Tongue (tissue), 2 donors: ENCODE data around the gene CADPS. TPM values are rescaled to one million over a fixed set of nuclear protein-coding genes. Genes with fewer than 3 reads are reported as not detected.

ENCODE experiments used
- DNase-seq: peaks from one replicate; pipeline ENCODE4 v3.0.0-alpha.2; 2015
- total RNA-seq: library from RNA; depleted of rRNA; stranded (reverse); fragments of >200 nt; gene quantifications from one replicate; pipeline ENCODE4 v1.2.3, GENCODE V29; 2014

The CADPS gene
- total RNA-seq, 1 donor from 2014 or later = 13.3 TPM

GRCh38 chr3:62873761-62874710 lies 1.2 kb downstream of the CADPS start:
- DNase-seq = peak; percentile 47

DNA sequence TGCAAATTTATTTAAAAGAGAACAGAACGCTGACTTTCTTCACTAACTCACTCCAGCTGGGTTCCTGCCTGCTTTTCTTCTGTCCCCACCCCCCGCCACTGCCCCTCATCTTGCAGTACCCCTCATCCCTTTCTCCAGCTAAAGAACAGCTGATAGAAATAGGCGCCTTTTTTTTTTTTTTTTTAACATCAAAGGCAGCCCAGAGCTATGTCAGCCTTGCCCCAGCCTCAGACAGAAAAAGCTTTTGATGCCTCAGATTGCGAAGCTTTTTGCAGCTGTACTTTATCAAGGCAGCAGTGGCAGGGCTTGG lies 1.8 kb downstream of the CADPS start:
- no peak for DNase-seq

DNA sequence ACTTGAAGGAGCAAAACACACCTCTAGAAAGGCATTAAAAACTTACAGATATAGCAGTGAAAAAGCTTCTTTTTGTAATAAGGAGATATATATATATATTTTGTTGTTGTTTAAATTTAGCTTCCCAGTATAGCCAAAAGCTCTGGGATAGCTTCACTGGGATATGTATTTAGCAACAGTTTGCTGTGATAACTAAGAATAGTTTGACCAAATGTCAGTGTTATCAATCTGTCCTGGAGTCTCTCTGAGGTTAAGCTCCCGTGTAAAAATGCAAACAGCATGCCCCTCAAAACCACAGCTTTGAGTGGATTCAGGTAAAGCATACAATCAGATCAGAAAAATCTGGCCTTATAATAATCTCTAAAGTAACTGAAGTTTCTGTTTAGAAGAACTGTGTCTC lies 2.9 kb downstream of the CADPS start:
- DNase-seq = no peak

- no peak for DNase-seq
Observed at GRCh38 chr3:62870321-62870720, 4.9 kb downstream of the CADPS start.

- no peak for DNase-seq
Observed at GRCh38 chr3:62863648-62864047, 11.6 kb downstream of the CADPS start.

- no peak for DNase-seq
Observed at GRCh38 chr3:62859203-62859791, 15.9 kb downstream of the CADPS start.

- DNase-seq = no peak
Observed at GRCh38 chr3:62845996-62846395, 29.2 kb downstream of the CADPS start.

DNA sequence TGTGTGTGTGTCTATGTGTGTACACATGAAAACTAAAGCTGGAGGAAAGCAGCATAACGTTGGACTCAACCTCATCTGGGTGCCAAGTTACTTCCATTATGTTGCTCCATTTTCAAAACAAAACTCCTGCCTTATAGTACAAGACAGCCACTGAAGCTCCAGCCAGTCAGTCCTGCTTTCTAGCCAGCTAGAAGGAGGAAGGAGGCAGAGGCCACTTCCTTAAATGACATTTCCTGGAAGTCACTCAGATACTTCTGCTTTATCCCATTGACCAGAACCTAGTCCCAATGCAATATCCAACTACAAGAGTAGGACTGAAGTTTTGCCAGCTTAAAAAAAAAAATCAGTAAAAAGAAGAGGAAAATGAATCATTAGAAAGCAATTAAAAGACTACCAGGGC lies 31.7 kb downstream of the CADPS start:
- DNase-seq = no peak

DNA sequence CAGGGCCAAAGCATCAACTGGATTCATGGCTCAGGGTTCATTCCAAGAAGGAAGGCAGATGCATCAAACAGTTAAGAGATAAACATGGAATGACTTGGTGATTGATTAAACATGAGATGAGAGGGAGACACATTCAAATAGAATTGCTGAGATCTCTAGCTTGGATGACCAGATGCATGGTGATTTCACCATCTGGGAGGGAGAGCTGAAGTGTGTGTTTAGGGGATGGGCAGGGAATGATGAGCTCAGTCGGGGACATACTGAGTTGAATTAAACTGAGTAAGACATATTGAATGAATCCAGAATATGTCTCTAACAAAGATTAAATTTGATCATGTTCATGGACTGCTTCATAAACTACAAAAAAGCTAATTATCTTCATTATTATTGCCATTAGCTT lies 35.5 kb downstream of the CADPS start:
- DNase-seq = no peak

GRCh38 chr3:62837145-62837787 lies 38.0 kb downstream of the CADPS start:
- DNase-seq = no peak

GRCh38 chr3:62835554-62836236 lies 39.5 kb downstream of the CADPS start:
- no peak for DNase-seq

DNA sequence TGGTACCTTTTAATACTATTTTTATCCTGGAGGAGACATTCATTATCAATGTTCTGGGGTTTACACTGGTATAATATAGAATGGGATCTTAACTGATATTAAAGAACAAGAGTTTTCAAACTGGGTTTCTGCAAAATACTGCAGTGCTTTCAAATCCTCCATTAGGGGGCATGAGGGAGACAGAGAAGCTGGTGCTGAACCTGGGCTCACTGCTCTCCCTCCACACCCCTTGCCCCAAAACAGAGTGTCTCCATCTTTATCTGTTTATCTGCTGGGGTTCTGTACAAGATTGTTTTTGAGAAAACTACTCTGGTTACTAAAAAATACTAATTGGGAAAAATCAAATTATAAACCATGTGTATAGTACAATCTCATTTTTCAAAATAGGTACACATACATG lies 41.7 kb downstream of the CADPS start:
- DNase-seq = no peak

- DNase-seq = no peak
Observed at GRCh38 chr3:62832553-62832952, 42.7 kb downstream of the CADPS start.

DNA sequence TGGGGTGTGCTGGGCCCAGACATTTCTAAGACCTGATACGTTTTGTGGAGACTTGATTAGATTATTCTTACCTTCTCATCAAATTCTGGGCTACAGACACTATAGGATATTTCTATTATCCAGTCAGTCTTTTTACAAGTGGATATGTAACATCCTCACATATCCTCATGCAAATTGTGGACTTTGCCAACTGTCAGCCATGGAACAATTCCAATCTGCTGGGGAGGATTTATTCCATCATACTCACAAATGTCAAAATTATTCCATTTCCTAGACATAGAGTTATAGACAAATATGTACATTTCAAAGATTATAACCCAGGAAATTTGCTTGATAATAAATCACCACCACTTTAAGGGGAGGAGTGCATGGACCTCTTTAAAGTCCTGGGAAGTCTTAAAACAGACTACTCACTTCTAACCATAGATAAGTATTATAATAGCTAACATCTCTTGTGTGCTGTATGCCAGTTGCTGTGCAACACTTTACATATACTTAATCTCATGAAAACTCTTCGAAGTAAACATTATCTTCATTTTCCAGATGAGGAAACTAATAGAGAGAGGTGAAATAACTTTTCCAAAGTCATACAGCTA lies 44.4 kb downstream of the CADPS start:
- DNase-seq = no peak

DNA sequence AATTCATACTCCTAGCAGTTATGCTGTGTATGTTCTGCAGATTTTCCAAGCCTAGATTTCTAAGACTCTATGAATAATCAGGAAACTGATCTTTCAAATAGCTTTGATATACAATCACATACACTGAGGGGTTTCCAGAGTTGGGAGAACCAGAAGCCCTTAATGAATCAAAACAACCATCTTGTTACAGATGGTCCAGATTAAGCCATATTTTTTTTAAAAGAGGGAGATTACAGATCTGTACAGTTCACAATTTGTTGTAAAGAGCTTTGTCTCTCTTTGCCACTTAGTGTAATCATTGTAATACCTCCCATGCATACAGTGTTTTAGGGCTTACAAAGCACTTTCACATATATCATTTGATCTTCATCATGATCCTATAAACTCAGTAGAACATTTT lies 47.7 kb downstream of the CADPS start:
- DNase-seq = no peak

DNA sequence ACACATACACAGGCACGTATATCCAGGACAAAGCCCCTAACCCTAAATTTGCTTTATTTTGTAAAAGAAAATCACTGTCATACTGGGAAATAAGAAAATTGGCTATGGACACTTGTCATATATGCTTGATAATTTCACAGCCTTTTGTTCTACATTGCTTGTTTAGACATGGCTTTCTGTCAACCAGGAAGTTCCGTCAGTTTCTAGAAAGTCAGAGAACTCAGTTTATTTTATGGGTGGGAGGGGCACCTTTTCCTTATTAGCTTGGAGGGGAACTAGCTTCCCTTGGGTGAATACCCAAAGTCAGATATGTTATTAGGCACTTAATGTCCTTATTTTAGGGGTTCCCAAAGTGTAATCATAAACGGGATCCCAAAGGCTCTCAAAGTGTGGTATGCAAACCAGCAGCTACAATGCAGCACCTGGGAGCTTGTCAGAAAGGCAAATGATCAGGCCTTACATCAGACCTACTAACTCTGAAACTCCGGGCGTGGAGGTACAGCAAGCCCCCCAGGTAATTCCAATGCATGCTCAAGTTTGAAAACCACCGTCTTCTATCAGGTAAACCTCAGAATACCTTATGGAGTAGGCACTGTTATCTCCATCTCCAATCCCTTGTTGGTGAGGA lies 50.1 kb downstream of the CADPS start:
- DNase-seq = no peak

GRCh38 chr3:62823461-62824050 lies 51.7 kb downstream of the CADPS start:
- DNase-seq = no peak

GRCh38 chr3:62822905-62823304 lies 52.3 kb downstream of the CADPS start:
- DNase-seq = no peak

DNA sequence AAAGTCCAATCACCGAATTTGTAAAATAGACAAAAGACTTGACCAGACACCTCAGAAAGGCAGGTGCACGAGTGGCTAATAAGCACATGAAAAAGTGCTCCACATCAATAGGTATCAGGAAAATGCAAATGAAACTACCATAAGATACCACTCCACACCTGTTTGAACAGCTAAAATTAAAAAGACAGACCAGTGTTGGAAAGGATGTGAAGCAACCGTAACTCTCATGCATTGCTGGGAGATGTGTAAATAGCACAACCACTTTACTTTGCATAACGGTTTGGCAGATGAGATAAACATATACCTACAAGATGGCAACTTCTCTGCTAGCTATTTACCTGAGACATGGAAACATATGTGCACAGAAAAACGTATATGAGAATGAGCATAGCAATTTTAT lies 56.9 kb downstream of the CADPS start:
- no peak for DNase-seq

DNA sequence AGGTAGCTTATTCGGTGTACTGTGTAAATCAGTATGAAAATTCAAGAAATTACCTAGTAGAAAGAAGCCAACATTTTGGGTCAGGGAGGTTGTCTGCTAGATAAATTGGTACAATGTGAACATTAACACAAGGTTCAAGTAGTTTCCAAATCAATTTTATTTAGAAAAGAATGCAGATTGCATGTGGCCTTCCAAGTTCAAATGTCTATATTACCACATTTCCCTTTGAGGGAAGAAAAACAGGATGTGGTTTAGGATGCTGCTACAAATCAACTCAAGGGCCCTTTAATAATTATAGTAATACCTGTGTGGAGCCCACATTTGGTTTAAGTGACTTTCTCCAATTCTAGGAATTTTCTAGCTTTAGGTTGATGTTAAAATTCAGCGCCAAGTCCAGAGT lies 57.5 kb downstream of the CADPS start:
- DNase-seq = no peak

- no peak for DNase-seq
Observed at GRCh38 chr3:62815981-62816380, 59.2 kb downstream of the CADPS start.

GRCh38 chr3:62812631-62813030 lies 62.6 kb downstream of the CADPS start:
- no peak for DNase-seq
